H1 (cell line): ENCODE results near the gene MYL5. TPM values are rescaled to one million over a fixed set of nuclear protein-coding genes. Genes with fewer than 3 reads are reported as not detected.

Source experiments
- HDAC2 ChIP-seq, 2 experiments: fragments of 300-600 bp in 1 of 2; sonication (generic) in 1 of 2; IDR thresholded peaks; 2 replicates each; pipeline ENCODE4 v1.6.1; 2011 to 2012; ENCODE audit warnings: low read depth in 2 of 2, low read length in 2 of 2, mild to moderate bottlenecking in 2 of 2, moderate library complexity in 2 of 2, borderline replicate concordance in 1 of 2, inconsistent platforms in 1 of 2
- polyA plus RNA-seq, 7 experiments: library from polyadenylated mRNA; depleted of rRNA in 3 of 7; stranded (reverse) in 5 of 7; unstranded in 2 of 7; fragments of >200 nt in 5 of 7; fragments of 200-250 nt in 2 of 7; gene quantifications; 1 replicate in 5 of 7; 2 replicates in 1 of 7; 4 replicates in 1 of 7; pipeline versions ENCODE4 v1.2.1 to v1.2.3, GENCODE V29; 2011 to 2013; ENCODE audit warnings: missing spikeins in 2 of 7, mixed read lengths in 2 of 7
- total RNA-seq: library from RNA; stranded (reverse); fragmentation: NEBNext Ultra II Directional; extraction: Animal tissue kit (Norgen Biotek cat#: 25700); gene quantifications from 2 replicates; pipeline ENCODE4 v1.2.1, GENCODE V29; 2021

MYL5 gene
- total and polyA plus RNA-seq, 2 of the 8 experiments (the other 6 are each of a cell fraction or from before 2014, with no cell fraction given), result 5.7 to 6.8 TPM

DNA sequence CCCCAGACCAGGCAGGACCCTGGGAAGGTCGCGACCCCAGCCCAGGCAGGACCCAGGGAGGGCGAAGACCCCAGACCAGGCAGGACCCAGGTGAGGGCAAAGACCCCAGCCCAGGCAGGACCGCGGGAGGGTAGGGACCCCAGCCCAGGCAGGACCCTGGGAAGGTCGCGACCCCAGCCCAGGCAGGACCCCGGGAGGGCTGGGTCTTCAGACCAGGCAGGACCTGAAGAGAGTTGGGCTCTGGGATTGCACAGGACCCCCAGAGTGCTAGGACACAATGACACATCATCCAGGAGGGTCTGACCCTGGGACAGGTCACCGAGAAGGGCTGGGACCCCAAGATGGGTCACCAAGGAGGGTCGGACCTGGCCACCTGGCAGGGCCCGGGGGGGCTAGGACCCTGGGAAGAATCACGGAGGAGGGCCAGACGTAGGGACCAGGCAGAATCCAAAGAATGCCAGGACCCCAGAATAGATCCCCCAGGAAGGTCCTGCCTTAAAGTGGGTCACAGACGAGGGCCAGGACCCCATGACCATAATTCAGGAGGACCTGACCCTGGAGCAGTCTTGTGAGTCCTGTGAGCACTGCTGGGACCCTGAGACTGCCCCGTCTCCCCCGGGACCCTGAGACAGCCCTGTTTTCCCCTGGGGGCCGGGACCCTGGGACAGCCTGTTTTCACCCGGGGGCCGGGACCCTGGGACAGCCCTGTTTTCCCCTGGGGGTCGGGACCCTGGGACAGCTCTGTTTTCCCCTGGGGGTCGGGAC is 32.7 kb downstream of the MYL5 start (continued):
- TF ChIP-seq HDAC2 (IDR thresholded peaks at IDR 0.05; ENCODE audit: borderline replicate concordance in 1 of 2, low read depth in 2 of 2, low read length in 2 of 2), result no peak
